Activated T-cell treated with anti-CD3 and anti-CD28 coated beads, Interleukin-2, amount 50 U/mL, for 72 hours (primary cell): ENCODE data around the gene HAUS2. TPM values are rescaled to one million over a fixed set of nuclear protein-coding genes. Genes with fewer than 3 reads are reported as not detected.

Experiments used
- ATAC-seq, 2 donors: fragments of 150-1000 bp; cut with Tn5 transposase; replicated peaks in 1 of 2; 2 replicates each; pipeline ENCODE4 v1.10.0; 2021; ENCODE audit warnings: moderate library complexity in 2 of 2, mild to moderate bottlenecking in 1 of 2
- DNase-seq, 2 donors: peaks; one replicate each; pipeline ENCODE4 v3.0.0; 2021 to 2022; ENCODE audit warnings: mixed read lengths in 1 of 2
- H3K27ac Mint-ChIP-seq: one replicate; pipeline ENCODE4 v1.8.0; 2022; ENCODE audit warnings: mild to moderate bottlenecking, moderate library complexity, mixed read lengths
- H3K27me3 Mint-ChIP-seq: one replicate; pipeline ENCODE4 v1.8.0; 2022; ENCODE audit warnings: low read depth, mixed read lengths
- H3K36me3 Mint-ChIP-seq, 2 donors: one replicate each; pipeline ENCODE4 v1.8.0; 2022; ENCODE audit warnings: mixed read lengths in 2 of 2, mild to moderate bottlenecking in 1 of 2; ENCODE audit not compliant: insufficient read depth in 2 of 2
- H3K4me1 Mint-ChIP-seq: one replicate; pipeline ENCODE4 v1.8.0; 2022; ENCODE audit warnings: low read depth, mixed read lengths
- H3K4me3 Mint-ChIP-seq, 2 donors: one replicate each; pipeline ENCODE4 v1.8.0; 2022; ENCODE audit warnings: mild to moderate bottlenecking in 2 of 2, mixed read lengths in 2 of 2, moderate library complexity in 2 of 2
- H3K9me3 Mint-ChIP-seq, 2 donors: one replicate each; pipeline ENCODE4 v1.8.0; 2022; ENCODE audit warnings: mixed read lengths in 2 of 2
- total RNA-seq, 2 donors: library from RNA; stranded (reverse); gene quantifications; one replicate each; pipeline ENCODE4 v1.2.3, GENCODE V29; 2022

Gene HAUS2
- total RNA-seq = 10 to 100 TPM; 32.1 to 43.6 TPM

DNA sequence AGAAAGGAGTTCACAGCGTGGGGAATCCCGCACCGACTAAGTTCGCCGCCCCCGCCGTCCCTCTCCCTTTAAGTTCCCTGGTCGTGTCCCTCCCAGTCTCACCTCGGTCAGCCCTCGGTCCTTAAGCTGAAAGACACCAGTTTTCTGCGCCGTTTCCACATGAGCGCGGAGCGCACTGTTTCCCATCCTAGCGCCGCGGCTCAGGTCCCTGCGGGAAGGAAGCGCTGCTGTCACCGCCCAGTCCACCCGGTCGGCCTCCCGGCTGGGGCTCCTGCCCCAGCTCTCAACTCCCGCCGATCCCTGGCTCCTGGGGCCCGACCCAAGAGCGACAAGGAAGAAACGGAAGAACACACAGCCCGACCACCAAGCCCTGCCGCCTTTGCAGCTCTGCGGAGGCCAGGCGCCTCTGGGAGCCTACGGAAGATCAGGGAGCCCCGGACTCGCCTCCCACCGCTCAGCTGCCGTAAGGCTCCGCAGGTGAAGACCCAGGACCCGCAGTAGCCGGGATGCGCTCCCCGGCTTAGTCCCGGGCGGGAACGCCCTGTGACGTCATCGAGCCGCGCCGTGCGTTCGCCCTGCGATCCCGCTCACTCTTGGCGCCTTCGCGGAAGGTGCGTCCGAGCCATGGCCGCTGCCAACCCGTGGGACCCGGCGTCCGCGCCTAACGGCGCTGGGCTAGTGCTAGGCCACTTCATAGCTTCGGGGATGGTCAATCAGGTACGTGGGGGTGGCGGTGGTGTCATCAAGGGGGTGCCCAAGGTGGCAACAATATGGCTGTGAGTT, at the start of gene HAUS2, which contains the start of gene LRRC57:
Gene HAUS2 (plus strand): TSS at position 590 of the 783 bp plus-strand sequence. CDS start 35 bp downstream, at position 625.
Gene LRRC57 (minus strand): TSS at position 545 of the 783 bp plus-strand sequence. CDS start 359 bp downstream, at position 186.
- Mint-ChIP-seq H3K9me3 (no peaks in the 10 kb centered on the region), H3K4me1 (peaks cover 52% of the 10 kb centered on the region), H3K4me3 (peak within 1 kb of the TSS; percentile 93 to 96), H3K27ac (peak within 1 kb of the TSS; percentile 92), H3K27me3 (no peaks in the 10 kb centered on the region), H3K36me3 (peaks cover 6 to 16% of the 10 kb centered on the region in 2 donors)
- DNase-seq (peak; percentile 92), ATAC-seq (peak; percentile 93 to 94)

DNA sequence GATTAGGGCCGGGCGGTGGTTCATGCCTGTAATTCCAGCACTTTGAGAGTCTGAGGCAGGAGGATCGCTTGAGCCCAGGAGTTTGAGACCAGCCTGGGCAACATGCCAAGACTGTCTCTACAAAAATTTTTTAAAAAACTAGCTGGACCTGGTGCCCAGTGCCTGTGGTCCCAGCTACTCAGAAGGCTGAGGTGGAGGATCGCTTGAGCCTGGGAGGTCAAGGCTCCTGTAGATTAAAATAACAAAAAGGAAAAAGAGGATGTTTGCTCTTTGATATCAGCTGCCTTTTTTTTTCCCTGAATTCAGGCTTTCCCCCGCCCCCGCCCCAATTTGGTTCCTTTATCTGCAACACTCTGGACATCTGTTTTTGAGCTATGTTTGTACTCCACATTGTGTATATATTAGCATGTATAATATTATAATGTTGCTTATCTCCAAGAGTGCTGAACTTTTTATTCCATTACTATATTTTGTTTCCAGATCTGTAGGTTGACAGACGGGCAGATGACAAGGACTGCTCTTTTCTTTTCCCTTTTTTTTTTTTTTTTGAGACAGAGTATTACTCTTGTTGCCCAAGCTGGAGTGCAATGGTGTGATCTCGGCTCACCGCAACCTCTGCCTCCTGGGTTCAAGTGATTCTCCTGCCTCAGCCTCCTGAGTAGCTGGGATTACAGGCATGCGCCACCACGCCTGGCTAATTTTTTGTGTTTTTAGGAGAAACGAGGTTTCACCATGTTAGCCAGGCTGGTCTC, 48.6 kb upstream of the HAUS2 start:
- Mint-ChIP-seq H3K4me3 (no peak overlapping the region), H3K27me3 (no peaks in the 10 kb centered on the region), H3K36me3 (peaks cover 0 to 2% of the 10 kb centered on the region in 2 donors)

DNA sequence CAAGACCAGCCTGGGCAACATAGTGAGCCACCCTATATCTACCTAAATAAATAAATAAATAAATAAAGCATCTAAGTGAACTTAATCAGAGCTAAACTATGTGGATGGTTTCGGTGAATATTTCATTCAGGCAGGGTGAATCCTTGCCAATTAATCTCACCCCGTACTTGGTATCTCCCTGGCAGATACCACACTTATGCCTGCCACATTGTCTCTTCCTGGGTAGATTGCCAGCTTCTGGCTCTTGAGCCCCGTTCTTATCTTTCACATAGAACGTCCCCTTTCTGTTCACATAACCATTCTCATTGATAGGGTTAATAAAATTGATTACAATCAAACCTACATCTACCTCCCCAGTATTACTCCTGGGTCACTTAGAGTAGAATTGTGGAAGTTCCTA, 46.2 kb upstream of the HAUS2 start:
- Mint-ChIP-seq H3K36me3 (peaks cover 0 to 2% of the 10 kb centered on the region in 2 donors), H3K27ac (no peak overlapping the region), H3K4me3 (no peak overlapping the region), H3K27me3 (no peaks in the 10 kb centered on the region), H3K4me1 (peaks cover 30% of the 10 kb centered on the region), H3K9me3 (no peaks in the 10 kb centered on the region)
- DNase-seq (no peak), ATAC-seq (no peak)

More for the DNA sequence above, 48.6 kb upstream of the HAUS2 start:
- DNase-seq = no peak
- no peak for ATAC-seq
- Mint-ChIP-seq H3K4me1 (peaks cover 48% of the 10 kb centered on the region), H3K27ac (no peak overlapping the region), H3K9me3 (no peaks in the 10 kb centered on the region)

DNA sequence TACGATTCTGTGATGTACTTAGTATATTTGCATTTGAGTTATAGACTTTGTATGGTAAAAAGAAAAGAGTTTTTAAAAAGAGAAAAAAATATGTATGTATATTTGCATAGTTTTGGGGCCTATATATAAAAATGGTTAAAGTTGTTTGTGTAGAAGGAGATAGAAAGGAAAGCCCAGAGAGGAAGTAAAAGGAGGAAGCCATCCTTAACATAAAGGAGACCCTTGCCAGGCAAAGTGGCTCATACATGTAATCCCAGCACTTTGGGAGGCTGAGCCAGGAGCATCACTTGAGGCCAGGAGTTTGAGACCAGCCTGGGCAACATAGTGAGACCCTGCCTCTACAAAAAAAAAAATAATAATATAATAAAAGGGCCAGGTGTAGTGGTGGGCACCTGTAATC, 44.8 kb upstream of the HAUS2 start:
- DNase-seq = no peak
- no peak for ATAC-seq
- H3K27ac Mint-ChIP-seq = peak overlapping the region; percentile 63

DNA sequence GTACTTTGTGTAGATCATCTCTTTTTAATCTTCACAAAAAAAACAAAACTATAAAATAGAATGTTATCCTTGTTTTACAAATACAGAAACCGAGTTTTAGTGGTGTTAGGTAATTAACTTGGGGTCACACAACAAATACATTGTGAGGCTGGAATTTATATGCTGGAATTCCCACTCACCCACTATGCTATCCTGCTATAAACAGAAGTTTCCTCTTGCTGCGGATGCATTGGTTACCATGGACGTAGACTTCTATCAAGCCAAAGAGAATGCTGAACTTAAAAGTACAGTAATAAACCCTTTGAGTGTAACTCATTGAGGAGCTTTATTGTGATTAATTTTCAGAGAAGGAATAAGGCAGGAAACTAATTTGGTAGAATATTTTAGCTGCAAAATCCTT, 44.0 kb upstream of the HAUS2 start:
- Mint-ChIP-seq H3K27me3 (no peaks in the 10 kb centered on the region), H3K4me3 (no peak overlapping the region), H3K9me3 (no peaks in the 10 kb centered on the region), H3K4me1 (peaks cover 14% of the 10 kb centered on the region), H3K36me3 (peaks cover 0 to 2% of the 10 kb centered on the region in 2 donors), H3K27ac (no peak overlapping the region)
- ATAC-seq (no peak), DNase-seq (no peak)

More for the DNA sequence above, 44.8 kb upstream of the HAUS2 start:
- no peaks in the 10 kb centered on the region for H3K9me3 Mint-ChIP-seq
- H3K36me3 Mint-ChIP-seq = peaks cover 0 to 2% of the 10 kb centered on the region in 2 donors
- peaks cover 19% of the 10 kb centered on the region for H3K4me1 Mint-ChIP-seq
- no peaks in the 10 kb centered on the region for H3K27me3 Mint-ChIP-seq
- no peak overlapping the region for H3K4me3 Mint-ChIP-seq

DNA sequence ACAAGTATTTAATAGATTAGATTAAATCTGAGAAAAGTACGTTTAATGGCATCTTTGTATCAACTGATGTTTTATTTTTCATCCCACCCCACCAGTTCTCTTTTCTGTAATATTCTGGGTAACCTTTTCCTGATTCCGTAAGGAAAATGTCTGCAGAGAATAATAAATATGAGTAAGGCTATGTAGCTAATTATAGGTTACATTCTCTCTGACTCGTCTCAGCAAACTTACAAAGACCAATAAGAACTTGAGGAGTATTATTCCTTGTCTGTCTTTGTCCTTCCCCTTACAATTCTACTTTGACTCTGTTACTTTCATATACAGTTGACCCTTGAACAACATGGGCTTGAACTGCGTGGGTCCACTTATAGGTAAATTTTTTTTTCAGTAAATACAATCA, 41.1 kb upstream of the HAUS2 start:
- Mint-ChIP-seq H3K27me3 (no peaks in the 10 kb centered on the region), H3K36me3 (peaks cover 0 to 4% of the 10 kb centered on the region in 2 donors), H3K4me1 (peaks cover 6% of the 10 kb centered on the region)

DNA sequence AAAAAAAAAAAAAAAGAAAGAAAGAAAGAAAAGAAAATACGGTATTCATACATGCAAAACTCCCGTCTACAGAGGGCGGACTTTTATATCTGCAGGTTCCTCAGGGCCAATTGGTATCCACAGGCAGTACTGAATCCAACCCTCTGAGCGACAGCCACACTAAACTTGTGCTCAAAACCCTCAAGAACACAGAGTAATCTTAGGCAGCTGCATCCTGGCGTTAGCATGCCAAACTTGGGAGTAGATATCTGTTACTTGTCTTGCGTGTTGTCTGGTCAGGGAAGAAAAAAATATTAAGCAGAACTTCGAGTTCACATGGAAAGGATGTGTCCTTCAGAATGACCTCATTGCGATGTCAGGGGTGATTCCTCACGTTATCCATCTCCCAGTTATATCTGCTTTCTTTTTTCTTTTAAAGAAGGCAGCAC, 40.4 kb upstream of the HAUS2 start:
- Mint-ChIP-seq H3K4me1 (peaks cover 5% of the 10 kb centered on the region), H3K27ac (peak overlapping the region; percentile 82), H3K9me3 (no peaks in the 10 kb centered on the region), H3K36me3 (peaks cover 0 to 4% of the 10 kb centered on the region in 2 donors), H3K27me3 (no peaks in the 10 kb centered on the region), H3K4me3 (no peak overlapping the region)
- DNase-seq (no peak), ATAC-seq (no peak)

More for the DNA sequence above, 41.1 kb upstream of the HAUS2 start:
- DNase-seq (no peak), ATAC-seq (no peak)
- no peak overlapping the region for H3K4me3 Mint-ChIP-seq
- no peaks in the 10 kb centered on the region for H3K9me3 Mint-ChIP-seq
- H3K27ac Mint-ChIP-seq = no peak overlapping the region

DNA sequence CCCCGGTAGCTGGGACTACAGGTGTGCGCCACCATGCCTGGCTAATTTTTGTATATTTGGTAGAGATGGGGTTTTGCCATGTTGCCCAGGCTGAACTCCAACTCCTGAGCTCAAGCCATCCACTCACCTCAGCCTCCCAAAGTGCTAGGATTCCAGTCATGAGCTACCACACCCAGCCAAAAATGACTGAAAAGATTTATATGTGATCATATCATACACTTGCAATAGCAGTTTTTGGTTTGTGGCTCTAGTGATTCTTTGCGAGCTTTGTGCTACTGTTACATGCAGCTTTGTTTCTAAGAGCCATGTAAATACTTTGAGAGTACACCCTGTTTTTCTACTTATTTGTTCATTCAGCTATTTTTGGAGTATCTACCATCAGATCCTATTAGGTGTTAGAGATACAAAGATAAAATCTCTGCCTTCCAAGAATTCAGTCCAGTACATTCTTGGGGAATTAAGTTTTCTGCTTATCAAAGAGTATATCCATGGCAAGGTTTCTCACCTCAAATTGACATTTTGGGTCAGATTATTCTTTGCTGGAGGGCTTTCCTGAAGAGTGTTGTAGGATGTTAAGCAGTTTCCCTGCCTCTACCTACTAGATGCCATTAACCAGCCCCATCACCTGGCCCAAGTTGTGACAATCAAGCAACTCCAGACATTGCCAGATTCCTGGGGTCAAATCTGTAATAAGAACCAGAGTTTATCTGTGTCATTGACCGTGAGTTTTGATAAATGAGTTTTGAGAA, 38.2 kb upstream of the HAUS2 start:
- no peak for ATAC-seq
- Mint-ChIP-seq H3K4me3 (no peak overlapping the region), H3K36me3 (peaks cover 0 to 4% of the 10 kb centered on the region in 2 donors)

DNA sequence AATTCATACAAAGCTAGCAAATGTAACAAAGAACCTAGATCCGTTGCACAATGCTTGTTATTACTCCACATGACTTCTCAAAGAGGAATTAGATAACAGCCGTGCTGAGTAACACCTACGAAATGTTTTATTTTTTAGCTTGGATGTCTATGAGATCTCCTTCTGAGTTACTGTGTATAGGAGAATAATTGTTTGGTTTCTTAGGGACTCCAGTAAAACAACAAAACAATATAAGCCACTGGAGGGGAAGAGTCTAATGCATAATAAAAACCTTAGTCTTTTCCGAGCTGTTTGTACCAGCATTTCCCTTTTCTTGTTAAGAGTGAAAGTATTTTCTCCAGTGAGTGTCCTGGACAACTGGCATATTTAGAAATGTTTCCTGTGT, 37.6 kb upstream of the HAUS2 start:
- DNase-seq = no peak
- Mint-ChIP-seq H3K9me3 (no peaks in the 10 kb centered on the region), H3K27me3 (no peaks in the 10 kb centered on the region), H3K27ac (no peak overlapping the region), H3K4me1 (no peaks in the 10 kb centered on the region), H3K36me3 (peaks cover 2 to 3% of the 10 kb centered on the region in 2 donors), H3K4me3 (no peak overlapping the region)
- ATAC-seq = no peak

More for the DNA sequence above, 38.2 kb upstream of the HAUS2 start:
- H3K9me3 Mint-ChIP-seq = no peaks in the 10 kb centered on the region
- no peak for DNase-seq
- no peaks in the 10 kb centered on the region for H3K4me1 Mint-ChIP-seq
- no peak overlapping the region for H3K27ac Mint-ChIP-seq
- H3K27me3 Mint-ChIP-seq = no peaks in the 10 kb centered on the region

DNA sequence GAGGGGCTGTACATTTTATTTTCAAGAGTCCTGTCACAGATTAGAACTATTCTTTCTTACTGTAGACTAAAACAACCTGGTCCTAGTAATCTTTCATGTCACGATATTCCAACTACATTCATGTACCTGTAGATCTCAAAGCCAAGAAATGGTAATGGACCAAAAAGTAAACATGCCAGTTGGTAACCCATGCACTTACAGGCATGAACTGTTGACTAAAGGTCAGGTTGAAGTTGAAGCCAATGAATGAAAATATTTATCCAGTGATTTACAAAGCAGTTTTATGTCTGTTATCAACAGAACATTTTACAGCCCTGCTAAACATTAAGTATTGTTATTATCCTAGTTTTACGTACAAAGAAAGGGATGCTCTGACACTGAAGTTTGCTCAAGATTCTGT, 25.3 kb upstream of the HAUS2 start:
- DNase-seq = no peak
- no peak overlapping the region for H3K4me3 Mint-ChIP-seq
- peaks cover 1 to 10% of the 10 kb centered on the region in 2 donors for H3K36me3 Mint-ChIP-seq
- no peak overlapping the region for H3K27ac Mint-ChIP-seq
- ATAC-seq = no peak
- H3K9me3 Mint-ChIP-seq = no peaks in the 10 kb centered on the region
- no peaks in the 10 kb centered on the region for H3K4me1 Mint-ChIP-seq
- no peaks in the 10 kb centered on the region for H3K27me3 Mint-ChIP-seq

DNA sequence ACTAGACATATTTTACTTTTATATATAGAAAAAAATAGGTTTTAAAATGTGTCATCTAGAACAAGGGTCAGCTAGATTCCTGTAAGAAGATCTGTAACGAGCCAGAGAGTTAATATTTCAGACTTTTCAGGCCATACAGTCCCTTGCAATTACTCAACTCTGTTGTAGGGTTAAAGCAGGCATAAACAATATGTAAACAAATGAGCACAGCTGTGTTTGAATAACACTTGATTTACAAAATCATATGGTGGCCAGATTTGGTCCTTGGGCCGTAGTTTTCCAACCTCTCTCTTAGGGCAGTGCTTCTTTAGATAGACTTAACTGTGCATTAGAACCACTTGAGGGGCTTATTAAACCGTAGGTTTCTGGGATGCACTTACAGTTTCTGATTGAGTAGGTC, 19.7 kb upstream of the HAUS2 start:
- no peak for DNase-seq
- H3K36me3 Mint-ChIP-seq = peaks cover 1 to 8% of the 10 kb centered on the region in 2 donors
- no peak overlapping the region for H3K27ac Mint-ChIP-seq
- H3K4me3 Mint-ChIP-seq = no peak overlapping the region
- no peaks in the 10 kb centered on the region for H3K9me3 Mint-ChIP-seq
- no peak for ATAC-seq
- no peaks in the 10 kb centered on the region for H3K4me1 Mint-ChIP-seq
- no peaks in the 10 kb centered on the region for H3K27me3 Mint-ChIP-seq

DNA sequence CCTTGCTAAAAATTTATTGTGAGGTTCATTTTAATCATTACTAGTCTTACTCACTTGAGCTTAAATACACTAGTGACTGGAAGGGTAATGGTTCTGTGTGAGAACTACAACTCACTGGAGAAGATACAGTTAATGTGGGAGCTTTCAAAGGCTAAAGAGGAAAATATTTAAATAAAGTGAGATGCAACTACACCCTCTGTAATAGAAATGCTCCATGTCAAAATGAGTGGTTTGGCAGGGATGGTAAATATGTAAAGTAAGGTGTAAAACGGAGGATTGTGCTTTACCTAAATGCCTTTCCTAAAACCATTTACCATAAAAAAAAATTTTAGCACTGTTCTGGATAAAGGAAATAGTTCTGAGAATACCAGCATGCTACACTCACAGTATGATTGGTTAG, 15.4 kb upstream of the HAUS2 start:
- H3K27ac Mint-ChIP-seq = peak overlapping the region; percentile 75
- DNase-seq (no peak), ATAC-seq (no peak)
- no peaks in the 10 kb centered on the region for H3K27me3 Mint-ChIP-seq
- H3K9me3 Mint-ChIP-seq = no peaks in the 10 kb centered on the region
- no peaks in the 10 kb centered on the region for H3K4me1 Mint-ChIP-seq
- H3K36me3 Mint-ChIP-seq = peaks cover 0 to 14% of the 10 kb centered on the region in 2 donors
- no peak overlapping the region for H3K4me3 Mint-ChIP-seq
